ENCODE data around the gene SYNE4.

SYNE4 gene

DNA sequence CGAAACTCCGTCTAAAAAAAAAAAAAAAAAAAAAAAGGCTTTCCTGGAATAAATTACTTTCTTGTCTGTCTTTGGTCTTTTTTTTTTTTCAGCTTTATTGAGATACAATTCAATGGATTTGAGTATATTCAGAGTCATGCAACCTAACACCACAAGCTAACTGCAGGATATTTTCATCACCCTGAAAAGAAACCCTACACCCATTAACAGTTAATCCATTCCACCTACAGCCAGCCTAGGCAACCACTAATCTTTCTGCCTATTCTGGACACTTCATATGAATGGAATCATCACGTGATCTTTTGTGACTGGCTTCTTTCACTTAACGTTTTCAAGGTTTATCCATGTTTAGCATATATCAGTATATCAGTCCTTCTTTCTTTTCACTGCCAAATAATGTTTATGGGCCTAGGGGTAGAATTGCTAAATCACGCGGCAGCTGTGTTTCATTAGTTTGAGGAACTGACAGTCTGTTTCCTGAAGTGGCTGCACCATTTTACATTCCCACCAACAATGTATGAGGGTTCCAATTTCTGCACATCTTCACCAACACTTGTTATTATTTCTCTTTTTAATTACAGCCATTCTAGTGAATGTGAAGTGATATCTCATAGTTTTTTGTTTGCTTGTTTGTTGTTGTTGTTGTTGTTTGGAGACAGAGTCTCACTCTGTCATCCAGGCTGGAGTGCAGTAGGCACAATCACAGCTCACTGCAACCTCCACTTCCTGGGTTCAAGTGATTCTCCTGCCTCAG is 52.6 kb downstream of the SYNE4 start:
- DNase-seq (ENCODE audit: low read depth) = no peak
